H9 (cell line): ENCODE measurements around the gene PPP1R2B. TPM values are rescaled to one million over a fixed set of nuclear protein-coding genes. Genes with fewer than 3 reads are reported as not detected.

Source experiments
- DNase-seq: peaks from one replicate; pipeline ENCODE4 v3.0.0-alpha.2; 2017
- H2AFZ ChIP-seq: one replicate; pipeline ENCODE4 v1.6.1; 2013; ENCODE audit warnings: mild to moderate bottlenecking, low read length, control low read depth, moderate library complexity
- H2AK5ac ChIP-seq: 2 replicates; pipeline ENCODE4 v1.6.1; 2013; ENCODE audit warnings: low read length, control low read depth, mixed read lengths; ENCODE audit not compliant: insufficient read length
- H2BK120ac ChIP-seq: one replicate; pipeline ENCODE4 v1.6.1; 2013; ENCODE audit warnings: low read depth, mild to moderate bottlenecking, low read length, control low read depth, inconsistent platforms; ENCODE audit not compliant: poor library complexity, severe bottlenecking
- H2BK12ac ChIP-seq: 2 replicates; pipeline ENCODE4 v1.6.1; 2013; ENCODE audit warnings: low read length, control low read depth, mixed read lengths, low read depth; ENCODE audit not compliant: insufficient read length
- H2BK15ac ChIP-seq: 2 replicates; pipeline ENCODE4 v1.6.1; 2013; ENCODE audit warnings: low read depth, low read length, control low read depth
- H2BK20ac ChIP-seq: one replicate; pipeline ENCODE4 v1.6.1; 2013; ENCODE audit warnings: low read depth, mild to moderate bottlenecking, low read length, control low read depth, inconsistent platforms; ENCODE audit not compliant: poor library complexity, severe bottlenecking
- H2BK5ac ChIP-seq: 2 replicates; pipeline ENCODE4 v1.6.1; 2013; ENCODE audit warnings: low read length, control low read depth, mixed read lengths; ENCODE audit not compliant: insufficient read length
- H3K14ac ChIP-seq: 2 replicates; pipeline ENCODE4 v1.6.1; 2013; ENCODE audit warnings: low read length, control low read depth; ENCODE audit not compliant: insufficient read depth
- H3K18ac ChIP-seq: 2 replicates; pipeline ENCODE4 v1.6.1; 2013; ENCODE audit warnings: low read depth, mild to moderate bottlenecking, mixed read lengths, low read length, control low read depth; ENCODE audit not compliant: insufficient read length
- H3K23ac ChIP-seq: 2 replicates; pipeline ENCODE4 v1.6.1; 2013; ENCODE audit warnings: low read length, control low read depth, mixed read lengths, low read depth; ENCODE audit not compliant: insufficient read length
- H3K23me2 ChIP-seq: 2 replicates; pipeline ENCODE4 v1.6.1; 2013; ENCODE audit warnings: low read depth, mild to moderate bottlenecking, mixed read lengths, low read length, control low read depth; ENCODE audit not compliant: insufficient read length, poor library complexity, severe bottlenecking
- H3K27ac ChIP-seq: 2 replicates; pipeline ENCODE4 v1.5.1; 2013; ENCODE audit warnings: low read length, control low read depth, mixed read lengths, low read depth; ENCODE audit not compliant: insufficient read length
- H3K27me3 ChIP-seq: 2 replicates; pipeline ENCODE4 v1.6.1; 2013; ENCODE audit warnings: low read length, control low read depth, inconsistent platforms; ENCODE audit not compliant: insufficient read depth
- H3K4ac ChIP-seq: 2 replicates; pipeline ENCODE4 v1.6.1; 2013; ENCODE audit warnings: low read depth, mild to moderate bottlenecking, control low read depth, inconsistent platforms, low read length, moderate library complexity
- H3K4me1 ChIP-seq: 2 replicates; pipeline ENCODE4 v1.6.1; 2013; ENCODE audit warnings: low read length, control low read depth, inconsistent platforms; ENCODE audit not compliant: insufficient read depth
- H3K4me2 ChIP-seq: 2 replicates; pipeline ENCODE4 v1.6.1; 2013; ENCODE audit warnings: low read length, control low read depth, mixed read lengths; ENCODE audit not compliant: insufficient read length, insufficient read depth
- H3K56ac ChIP-seq: 2 replicates; pipeline ENCODE4 v1.6.1; 2013; ENCODE audit warnings: low read depth, mild to moderate bottlenecking, mixed read lengths, low read length, control low read depth; ENCODE audit not compliant: insufficient read length
- H3K79me1 ChIP-seq: 2 replicates; pipeline ENCODE4 v1.6.1; 2013; ENCODE audit warnings: low read depth, mild to moderate bottlenecking, moderate library complexity, low read length, control low read depth, inconsistent platforms; ENCODE audit not compliant: insufficient read depth, poor library complexity, severe bottlenecking
- H3K79me2 ChIP-seq: 2 replicates; pipeline ENCODE4 v1.6.1; 2013; ENCODE audit warnings: low read length, control low read depth, inconsistent platforms; ENCODE audit not compliant: insufficient read depth
- H3K9ac ChIP-seq: 2 replicates; pipeline ENCODE4 v1.6.1; 2013; ENCODE audit warnings: low read length, control low read depth, mixed read lengths; ENCODE audit not compliant: insufficient read length; ENCODE audit errors: extremely low read depth
- H3K9me3 ChIP-seq: one replicate; pipeline ENCODE4 v1.6.1; 2013; ENCODE audit warnings: low read depth, low read length, inconsistent platforms; ENCODE audit not compliant: control insufficient read depth
- H3T11ph ChIP-seq: one replicate; pipeline ENCODE4 v1.6.1; 2013; ENCODE audit warnings: mild to moderate bottlenecking, low read length, control low read depth, inconsistent platforms
- H4K20me1 ChIP-seq: one replicate; pipeline ENCODE4 v1.6.1; 2013; ENCODE audit not compliant: control insufficient read depth, insufficient read length, insufficient read depth
- H4K5ac ChIP-seq: 2 replicates; pipeline ENCODE4 v1.6.1; 2013; ENCODE audit warnings: low read depth, mild to moderate bottlenecking, mixed read lengths, low read length, control low read depth; ENCODE audit not compliant: insufficient read length
- H4K8ac ChIP-seq: replicated peaks from 2 replicates; pipeline ENCODE4 v1.6.1; 2013; ENCODE audit warnings: low read length, control low read depth, mixed read lengths, low read depth; ENCODE audit not compliant: insufficient read length
- H4K91ac ChIP-seq: 2 replicates; pipeline ENCODE4 v1.6.1; 2013; ENCODE audit warnings: low read depth, mild to moderate bottlenecking, moderate library complexity, mixed read lengths, low read length, control low read depth; ENCODE audit not compliant: insufficient read length
- H3K27ac Mint-ChIP-seq, 3 experiments: 2 replicates in 2 of 3; 3 replicates in 1 of 3; pipeline ENCODE4 v1.8.0; 2020 to 2021; ENCODE audit warnings: mixed read lengths in 3 of 3, mild to moderate bottlenecking in 1 of 3, moderate library complexity in 1 of 3
- H3K27me3 Mint-ChIP-seq: 2 replicates; pipeline ENCODE4 v1.8.0; 2021; ENCODE audit warnings: low read depth, mild to moderate bottlenecking, moderate library complexity, mixed read lengths
- H3K36me3 Mint-ChIP-seq, 3 experiments: 2 replicates in 2 of 3; 3 replicates in 1 of 3; pipeline ENCODE4 v1.8.0; 2020 to 2021; ENCODE audit warnings: low read depth in 3 of 3, mixed read lengths in 3 of 3; ENCODE audit not compliant: insufficient read depth in 1 of 3
- H3K4me1 Mint-ChIP-seq, 2 experiments: 2 replicates each; pipeline ENCODE4 v1.8.0; 2020; ENCODE audit warnings: mixed read lengths in 2 of 2
- H3K4me3 Mint-ChIP-seq, 2 experiments: 2 replicates in 1 of 2; 3 replicates in 1 of 2; pipeline ENCODE4 v1.8.0; 2020 to 2021; ENCODE audit warnings: mild to moderate bottlenecking in 2 of 2, mixed read lengths in 2 of 2, moderate library complexity in 1 of 2
- H3K9me3 Mint-ChIP-seq, 2 experiments: 2 replicates in 1 of 2; 3 replicates in 1 of 2; pipeline ENCODE4 v1.8.0; 2020; ENCODE audit warnings: mild to moderate bottlenecking in 2 of 2, mixed read lengths in 2 of 2, moderate library complexity in 1 of 2
- WGBS: extraction: QIAGEN DNeasy Blood & Tissue Kit; methylation state at CpG from one replicate; pipeline ENCODE4 v1.1.7; 2013; ENCODE audit warnings: missing lambda C conversion rate, low lambda C conversion rate, mixed read lengths; ENCODE audit not compliant: insufficient read length; ENCODE audit errors: extremely low coverage; 5-methylcytosine and 5-hydroxymethylcytosine counted together
- total RNA-seq: library from RNA; stranded (reverse); gene quantifications from 2 replicates; pipeline ENCODE4 v1.2.1, GENCODE V29; 2021
- TF ChIP-seq, protein P1 (sequence below): fragments of 200-600 bp; sonication (generic); conservative IDR thresholded peaks from 3 replicates; pipeline ENCODE4 v1.8.0; 2021; ENCODE audit warnings: antibody characterized with exemption, mild to moderate bottlenecking

Gene PPP1R2B
- total RNA-seq, 1 experiment from 2014 or later, result not detected

DNA sequence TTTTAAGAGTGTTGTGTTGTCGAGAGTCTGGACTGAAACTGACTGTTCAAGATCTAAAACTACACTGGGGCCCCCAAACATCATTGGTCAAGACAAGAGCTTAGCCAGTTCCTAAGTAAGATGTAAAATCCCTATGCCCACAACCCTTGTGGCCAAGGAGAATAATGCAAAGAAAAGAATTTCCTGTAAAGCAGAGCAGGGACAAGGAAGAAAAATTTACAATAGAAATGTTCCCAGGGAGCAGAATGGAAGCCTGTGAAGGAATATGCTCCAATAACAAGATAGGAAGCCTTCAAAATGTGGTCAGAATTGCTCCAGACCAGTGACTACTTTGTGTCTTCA, 20.4 kb downstream of the PPP1R2B start:
- Mint-ChIP-seq H3K4me3 (no peak overlapping the region), H3K27ac (no peak overlapping the region), H3K9me3 (peaks cover 0 to 5% of the 10 kb centered on the region in 2 experiments; a peak in 3 of 5 replicates), H3K4me1 (no peaks in the 10 kb centered on the region), H3K27me3 (no peaks in the 10 kb centered on the region), H3K36me3 (no peaks in the 10 kb centered on the region; a peak in 2 of 7 replicates)
- no peak overlapping the region for H3K14ac ChIP-seq
- no peak overlapping the region for H2AFZ ChIP-seq
- H3K4me1 ChIP-seq, result no peaks in the 10 kb centered on the region
- H4K20me1 ChIP-seq, result no peaks in the 10 kb centered on the region
- H3K9ac ChIP-seq, result no peak overlapping the region
- no peaks in the 10 kb centered on the region for H3K23me2 ChIP-seq
- TF ChIP-seq, protein P1, sequence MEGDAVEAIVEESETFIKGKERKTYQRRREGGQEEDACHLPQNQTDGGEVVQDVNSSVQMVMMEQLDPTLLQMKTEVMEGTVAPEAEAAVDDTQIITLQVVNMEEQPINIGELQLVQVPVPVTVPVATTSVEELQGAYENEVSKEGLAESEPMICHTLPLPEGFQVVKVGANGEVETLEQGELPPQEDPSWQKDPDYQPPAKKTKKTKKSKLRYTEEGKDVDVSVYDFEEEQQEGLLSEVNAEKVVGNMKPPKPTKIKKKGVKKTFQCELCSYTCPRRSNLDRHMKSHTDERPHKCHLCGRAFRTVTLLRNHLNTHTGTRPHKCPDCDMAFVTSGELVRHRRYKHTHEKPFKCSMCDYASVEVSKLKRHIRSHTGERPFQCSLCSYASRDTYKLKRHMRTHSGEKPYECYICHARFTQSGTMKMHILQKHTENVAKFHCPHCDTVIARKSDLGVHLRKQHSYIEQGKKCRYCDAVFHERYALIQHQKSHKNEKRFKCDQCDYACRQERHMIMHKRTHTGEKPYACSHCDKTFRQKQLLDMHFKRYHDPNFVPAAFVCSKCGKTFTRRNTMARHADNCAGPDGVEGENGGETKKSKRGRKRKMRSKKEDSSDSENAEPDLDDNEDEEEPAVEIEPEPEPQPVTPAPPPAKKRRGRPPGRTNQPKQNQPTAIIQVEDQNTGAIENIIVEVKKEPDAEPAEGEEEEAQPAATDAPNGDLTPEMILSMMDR, result peak; percentile 44
- no peak overlapping the region for H2BK5ac ChIP-seq
- H3K79me1 ChIP-seq, result no peaks in the 10 kb centered on the region
- no peak overlapping the region for H3K18ac ChIP-seq
- no peak overlapping the region for H2BK15ac ChIP-seq
- H3K9me3 ChIP-seq, result no peaks in the 10 kb centered on the region
- H3K4me2 ChIP-seq, result no peak overlapping the region
- H2BK12ac ChIP-seq, result no peak overlapping the region
- H2BK20ac ChIP-seq, result no peak overlapping the region
- H4K8ac ChIP-seq, result no peak overlapping the region
- no peak overlapping the region for H2BK120ac ChIP-seq
- no peak overlapping the region for H3T11ph ChIP-seq
- no peak overlapping the region for H3K4ac ChIP-seq
- no peak overlapping the region for H3K56ac ChIP-seq
- no peak overlapping the region for H3K23ac ChIP-seq
- no CpG with 5 or more reads among the region's 1 CpG for WGBS
- H4K91ac ChIP-seq, result no peak overlapping the region
- H4K5ac ChIP-seq, result no peak overlapping the region
- no peaks in the 10 kb centered on the region for H3K27me3 ChIP-seq
- H3K79me2 ChIP-seq, result no peaks in the 10 kb centered on the region
- H3K27ac ChIP-seq, result no peak overlapping the region
- H2AK5ac ChIP-seq, result no peak overlapping the region
- no peak for DNase-seq
